ENCODE data around the gene AKAIN1. TPM values are rescaled to one million over a fixed set of nuclear protein-coding genes. Genes with fewer than 3 reads are reported as not detected.

AKAIN1 gene
- total RNA-seq, 1 experiment from 2014 or later: not detected

- TF ChIP-seq EZH2phosphoT487 (IDR thresholded peaks at IDR 0.05; ENCODE audit: borderline replicate concordance) (no peak), EGR1 (IDR thresholded peaks at IDR 0.05; ENCODE audit: low read depth) (no peak), POLR2A (IDR thresholded peaks at IDR 0.05; ENCODE audit: borderline replicate concordance, extremely low read depth, insufficient read depth, insufficient read length) (no peak), YY1 (IDR thresholded peaks at IDR 0.05; ENCODE audit: extremely low read depth, insufficient replicate concordance, low read depth, low read length) (no peak), RAD21 (IDR thresholded peaks at IDR 0.05; ENCODE audit: low read depth) (no peak), EZH2 (IDR thresholded peaks at IDR 0.05) (no peak)
These were observed 38.9 kb downstream of the AKAIN1 start (continued) for GRCh38 chr18:5158172-5158571.

GRCh38 chr18:5155907-5156287 lies 41.2 kb downstream of the AKAIN1 start:
- no peak for TF ChIP-seq ELF1 (IDR thresholded peaks at IDR 0.05; ENCODE audit: borderline replicate concordance, low read depth)
- TF ChIP-seq SRF (IDR thresholded peaks at IDR 0.05; ENCODE audit: low read depth): no peak
- no peak for TF ChIP-seq ZFX (IDR thresholded peaks at IDR 0.05)
- TF ChIP-seq TCF7L2 (IDR thresholded peaks at IDR 0.05; ENCODE audit: borderline replicate concordance, extremely low read depth, insufficient read depth, insufficient read length): no peak
- TF ChIP-seq EZH2 (IDR thresholded peaks at IDR 0.05): no peak
- TF ChIP-seq MAX (IDR thresholded peaks at IDR 0.05): no peak
- no peak for TF ChIP-seq ZNF274 (IDR thresholded peaks at IDR 0.05; ENCODE audit: low read depth, low read length)
- no peak for TF ChIP-seq SP1 (IDR thresholded peaks at IDR 0.05; ENCODE audit: low read depth)
- no peak for TF ChIP-seq POLR2AphosphoS5 (IDR thresholded peaks at IDR 0.05; ENCODE audit: low read depth, low read length)
- TF ChIP-seq CBX3 (IDR thresholded peaks at IDR 0.05; ENCODE audit: low read depth): no peak
- TF ChIP-seq RAD21 (IDR thresholded peaks at IDR 0.05; ENCODE audit: low read depth): no peak
- RAD21 ChIA-PET (ENCODE audit: low non-redundant PET in 1 of 2, low total read pairs in 2 of 2, uncharacterized antibody in 2 of 2, unreplicated experiment in 2 of 2): no interaction called here
- H3K9ac ChIP-seq (ENCODE audit: low read length): no peak overlapping the region
- ATAC-seq: no peak
- CTCF ChIA-PET: no interaction called here
- H3K27me3 ChIP-seq (ENCODE audit: insufficient read depth, low read length): no peaks in the 10 kb centered on the region
- BruUV-seq (replicated peaks): no TSS peak
- peaks cover 4 to 8% of the 10 kb centered on the region in 2 experiments; a peak in 2 of 4 replicates for H3K9me3 ChIP-seq (ENCODE audit: control insufficient read depth in 1 of 2, insufficient read depth in 1 of 2, low read depth in 1 of 2, low read length in 2 of 2)
- no peak overlapping the region for H3K27ac ChIP-seq (ENCODE audit: low read depth, low read length)
- intact Hi-C loops (cut with micrococcal nuclease): no loop called here
- H3K4me2 ChIP-seq (ENCODE audit: low read length): no peak overlapping the region
- H4K20me1 ChIP-seq (ENCODE audit: insufficient read depth): no peaks in the 10 kb centered on the region
- H3K4me3 ChIP-seq (replicated peaks in 1 of 2; ENCODE audit: low read depth in 1 of 2, low read length in 2 of 2): no peak overlapping the region
- no peaks in the 10 kb centered on the region for H3K4me1 ChIP-seq (ENCODE audit: control insufficient read depth in 1 of 2, insufficient read depth in 2 of 2, low read length in 2 of 2)
- no peaks in the 10 kb centered on the region for H3K9me2 ChIP-seq (ENCODE audit: insufficient read depth)
- POLR2A ChIA-PET: no interaction called here
- no peaks in the 10 kb centered on the region for H3K79me2 ChIP-seq (ENCODE audit: insufficient read depth, low read length)
- no peak overlapping the region for H2AFZ ChIP-seq (ENCODE audit: low read depth, low read length, poor library complexity, severe bottlenecking)
- no peaks in the 10 kb centered on the region for H3K36me3 ChIP-seq (ENCODE audit: control insufficient read depth in 1 of 2, insufficient read depth in 2 of 2, low read length in 2 of 2)
- DNase-seq (ENCODE audit: low read depth, low spot score): no peak
